Pulmonary artery endothelial cell (primary cell): ENCODE results near the gene CBLC. TPM values are rescaled to one million over a fixed set of nuclear protein-coding genes. Genes with fewer than 3 reads are reported as not detected.

Experiments used
- total RNA-seq: library from RNA; depleted of rRNA; stranded (reverse); fragments of >200 nt; gene quantifications from 2 replicates; pipeline ENCODE4 v1.2.3, GENCODE V29; 2014

CBLC gene
- total RNA-seq, 1 donor from 2014 or later, result 0.13 TPM

Other genes starting within 250 kb of the CBLC start
- not detected in 2 replicates for gene CEACAM20, start 248.2 kb upstream of the CBLC start, total RNA-seq
- gene IGSF23, start 164.3 kb upstream of the CBLC start, total RNA-seq, result 0.25 and 0.46 TPM in 2 replicates
- gene PVR, start 134.0 kb upstream of the CBLC start, total RNA-seq, result 187 and 206 TPM in 2 replicates
- gene CEACAM19, start 106.4 kb upstream of the CBLC start, total RNA-seq, result 1.5 and 2.0 TPM in 2 replicates
- not detected in 2 replicates for gene CEACAM16, start 78.7 kb upstream of the CBLC start, total RNA-seq
- gene BCL3, start 29.2 kb upstream of the CBLC start, total RNA-seq, result 2.5 and 4.5 TPM in 2 replicates
- 8.0 and 22.4 TPM in 2 replicates for gene BCAM, start 31.2 kb downstream of the CBLC start, total RNA-seq
- gene NECTIN2, start 68.4 kb downstream of the CBLC start, total RNA-seq, result 101 and 112 TPM in 2 replicates
- gene TOMM40, start 113.4 kb downstream of the CBLC start, total RNA-seq, result 78.6 and 100 TPM in 2 replicates
- gene APOE, start 127.9 kb downstream of the CBLC start, total RNA-seq, result 0.53 and 1.7 TPM in 2 replicates
- 1.2 and 1.8 TPM in 2 replicates for gene APOC1, start 136.7 kb downstream of the CBLC start, total RNA-seq
- gene APOC4, start 164.3 kb downstream of the CBLC start, total RNA-seq, result not detected in 2 replicates
- not detected in 2 replicates for gene APOC2, start 168.2 kb downstream of the CBLC start, total RNA-seq
- 24.9 and 35.3 TPM in 2 replicates for gene CLPTM1, start 177.5 kb downstream of the CBLC start, total RNA-seq
- gene RELB, start 223.6 kb downstream of the CBLC start, total RNA-seq, result 10.7 and 12.1 TPM in 2 replicates